SK-N-SH (cell line): ENCODE results near the gene TMEM11. TPM values are rescaled to one million over a fixed set of nuclear protein-coding genes. Genes with fewer than 3 reads are reported as not detected.

Experiments
- CTCF ChIA-PET: fragments of 300-600, 350-600 bp; formaldehyde crosslinking; extraction: SDS; loops from one replicate; lab custom pipeline; 2021; lab: Yijun Ruan, JAX
- POLR2A ChIA-PET: fragments of 350-600 bp; sonication (Branson Sonifier 250); formaldehyde crosslinking; extraction: SDS; loops from one replicate; lab custom pipeline; 2020; ENCODE audit warnings: antibody characterized with exemption, inconsistent platforms; lab: Yijun Ruan, JAX
- DNase-seq: peaks from one replicate; pipeline ENCODE4 v3.0.0; 2012
- H2AFZ ChIP-seq: fragments of 200-600 bp; sonication (generic); 2 replicates; pipeline ENCODE4 v1.8.1; 2016; ENCODE audit warnings: antibody characterized with exemption, mild to moderate bottlenecking, low read depth
- H3F3A ChIP-seq: fragments of 200-600 bp; sonication (generic); replicated peaks from 2 replicates; pipeline ENCODE3; 2016; ENCODE audit warnings: antibody characterized with exemption, mild to moderate bottlenecking; ENCODE audit not compliant: insufficient read depth
- H3K27ac ChIP-seq, 2 experiments: fragments of 200-500 bp in 1 of 2; fragments of 200-600 bp in 1 of 2; sonication (Bioruptor generic) in 1 of 2; sonication (generic), shearing (Covaris generic) in 1 of 2; 2 replicates each; pipeline versions ENCODE4 v1.5.1 to v1.6.1; 2014 to 2016; ENCODE audit warnings: low read depth in 2 of 2, inconsistent platforms in 1 of 2, low read length in 1 of 2, mild to moderate bottlenecking in 1 of 2, mixed read lengths in 1 of 2
- H3K27me3 ChIP-seq: fragments of 200-600 bp; sonication (generic), shearing (Covaris generic); 2 replicates; pipeline ENCODE4 v1.6.1; 2016; ENCODE audit warnings: mixed run types; ENCODE audit not compliant: insufficient read depth
- H3K36me3 ChIP-seq, 2 experiments: fragments of 200-500 bp in 1 of 2; fragments of 200-600 bp in 1 of 2; sonication (Bioruptor generic) in 1 of 2; sonication (generic) in 1 of 2; replicated peaks in 1 of 2; 2 replicates each; pipeline versions ENCODE3 to v1.5.1; 2014 to 2016; ENCODE audit warnings: low read length in 1 of 2, mild to moderate bottlenecking in 1 of 2; ENCODE audit not compliant: insufficient read depth in 2 of 2, control insufficient read depth in 1 of 2
- H3K4me1 ChIP-seq, 2 experiments: fragments of 200-500 bp in 1 of 2; fragments of 200-600 bp in 1 of 2; sonication (Bioruptor generic) in 1 of 2; sonication (generic), shearing (Covaris generic) in 1 of 2; 2 replicates each; pipeline versions ENCODE4 v1.5.1 to v1.6.1; 2014 to 2016; ENCODE audit warnings: low read depth in 1 of 2, low read length in 1 of 2, mixed run types in 1 of 2; ENCODE audit not compliant: insufficient read depth in 2 of 2, control insufficient read depth in 1 of 2
- H3K4me2 ChIP-seq: fragments of 200-600 bp; sonication (generic), shearing (Covaris generic); 2 replicates; pipeline ENCODE4 v1.6.1; 2017; ENCODE audit warnings: mixed run types
- H3K4me3 ChIP-seq, 2 experiments: fragments of 200-500 bp in 1 of 2; fragments of 200-600 bp in 1 of 2; sonication (Bioruptor generic) in 1 of 2; sonication (generic), shearing (Covaris generic) in 1 of 2; 2 replicates each; pipeline versions ENCODE4 v1.5.1 to v1.8.1; 2014 to 2016; ENCODE audit warnings: low read depth in 2 of 2, inconsistent platforms in 1 of 2, low read length in 1 of 2, mild to moderate bottlenecking in 1 of 2, mixed read lengths in 1 of 2, moderate library complexity in 1 of 2
- H3K79me2 ChIP-seq: fragments of 200-600 bp; sonication (generic); 2 replicates; pipeline ENCODE4 v1.8.1; 2017; ENCODE audit warnings: mild to moderate bottlenecking; ENCODE audit not compliant: insufficient read depth
- H3K9ac ChIP-seq: fragments of 200-600 bp; sonication (generic); 2 replicates; pipeline ENCODE4 v1.6.1; 2017; ENCODE audit warnings: mixed run types
- H3K9me2 ChIP-seq: fragments of 200-600 bp; sonication (generic); 2 replicates; pipeline ENCODE4 v1.6.1; 2017; ENCODE audit warnings: mixed run types
- H3K9me3 ChIP-seq: fragments of 200-600 bp; sonication (generic); 2 replicates; pipeline ENCODE4 v1.6.1; 2017; ENCODE audit warnings: mixed run types, mild to moderate bottlenecking, moderate library complexity
- H4K20me1 ChIP-seq: fragments of 200-600 bp; sonication (generic); 2 replicates; pipeline ENCODE4 v1.6.1; 2017; ENCODE audit warnings: mild to moderate bottlenecking, mixed run types; ENCODE audit not compliant: insufficient read depth
- EP300 ChIP-seq, 2 experiments: IDR thresholded peaks; 2 replicates each; pipeline versions ENCODE4 v1.4.0 to v1.6.1; 2012; ENCODE audit warnings: borderline replicate concordance in 1 of 2, low read depth in 1 of 2, low read length in 1 of 2
- EZH2phosphoT487 ChIP-seq: fragments of 200-600 bp; sonication (generic); IDR thresholded peaks from 2 replicates; pipeline ENCODE4 v1.6.1; 2017; ENCODE audit warnings: low read depth, mixed run types, mild to moderate bottlenecking, antibody characterized with exemption, moderate library complexity, borderline replicate concordance
- FOSL2 ChIP-seq: IDR thresholded peaks from 2 replicates; pipeline ENCODE4 v1.4.0; 2012; ENCODE audit warnings: low read depth, mild to moderate bottlenecking, moderate library complexity, borderline replicate concordance
- FOXM1 ChIP-seq: IDR thresholded peaks from 2 replicates; pipeline ENCODE4 v1.4.0; 2012; ENCODE audit warnings: low read depth, mild to moderate bottlenecking
- JUND ChIP-seq: IDR thresholded peaks from 2 replicates; pipeline ENCODE4 v1.4.0; 2012
- MEF2A ChIP-seq: IDR thresholded peaks from 2 replicates; pipeline ENCODE4 v1.4.0; 2012; ENCODE audit warnings: low read depth, borderline replicate concordance
- MXI1 ChIP-seq: IDR thresholded peaks from 2 replicates; pipeline ENCODE4 v1.6.1; 2012; ENCODE audit warnings: mild to moderate bottlenecking, low read depth, low read length, improper control_type of control experiment
- NFIC ChIP-seq: IDR thresholded peaks from 2 replicates; pipeline ENCODE4 v1.4.0; 2012; ENCODE audit warnings: borderline replicate concordance
- POLR2AphosphoS5 ChIP-seq: IDR thresholded peaks from 2 replicates; pipeline ENCODE4 v1.6.1; 2012; ENCODE audit warnings: low read depth, low read length
- RAD21 ChIP-seq: IDR thresholded peaks from 2 replicates; pipeline ENCODE4 v1.6.1; 2012; ENCODE audit warnings: mild to moderate bottlenecking, low read length
- RCOR1 ChIP-seq: fragments of 150-350 bp; IDR thresholded peaks from 2 replicates; pipeline ENCODE4 v1.6.1; 2017; ENCODE audit warnings: antibody characterized with exemption, low read length
- REST ChIP-seq: IDR thresholded peaks from 2 replicates; pipeline ENCODE4 v1.6.1; 2012; ENCODE audit warnings: mild to moderate bottlenecking, low read depth, low read length, moderate library complexity
- SIN3A ChIP-seq: IDR thresholded peaks from 2 replicates; pipeline ENCODE4 v1.6.1; 2012; ENCODE audit warnings: low read depth, mild to moderate bottlenecking, low read length, moderate library complexity, borderline replicate concordance
- USF1 ChIP-seq: IDR thresholded peaks from 2 replicates; pipeline ENCODE4 v1.4.0; 2012; ENCODE audit warnings: low read depth, borderline replicate concordance
- WGBS: methylation state at CpG from one replicate; pipeline ENCODE4 v1.1.6; 2017; ENCODE audit warnings: low lambda C conversion rate; 5-methylcytosine and 5-hydroxymethylcytosine counted together
- polyA plus RNA-seq, 3 experiments: library from polyadenylated mRNA; depleted of rRNA; stranded (reverse); fragments of >200 nt; gene quantifications; 2 replicates each; pipeline ENCODE4 v1.2.3, GENCODE V29; 2012
- TF ChIP-seq, protein P1 (sequence below): IDR thresholded peaks from 2 replicates; pipeline ENCODE4; 2012

The TMEM11 gene
- polyA plus RNA-seq, 1 of the 3 experiments (the other 2 are of a cell fraction), result 52.3 TPM

- Histone ChIP-seq H3K79me2 (no peaks in the 10 kb centered on the region), H3K36me3 (no peaks in the 10 kb centered on the region), H3F3A (no peaks in the 10 kb centered on the region), H3K27me3 (no peaks in the 10 kb centered on the region), H2AFZ (no peak overlapping the region), H3K9ac (no peak overlapping the region), H3K4me3 (no peak overlapping the region), H3K4me1 (no peaks in the 10 kb centered on the region), H4K20me1 (no peaks in the 10 kb centered on the region), H3K27ac (peak overlapping the region; percentile 48 to 51; a peak in 2 of 4 replicates), H3K9me2 (no peaks in the 10 kb centered on the region), H3K4me2 (0 out of 2 replicates have a peak overlapping the region, but pooled peaks have one; percentile 2), H3K9me3 (no peaks in the 10 kb centered on the region)
- CTCF ChIA-PET, result interaction anchor here (1.4 kb wide), 1 partner anchor 46 kb away, joined by 4 read pairs; no protein-coding TSS in a partner anchor
- POLR2A ChIA-PET, result no interaction called here
- peak; percentile 8 for DNase-seq
- TF ChIP-seq SIN3A (no peak), NFIC (peak; percentile 40; the same call in 1 of the 2 replicates)
- 96% methylated on average over 5 of the region's 7 CpGs for WGBS
Measured at GRCh38 chr17:21174713-21175112, 39.2 kb downstream of the TMEM11 start.

DNA sequence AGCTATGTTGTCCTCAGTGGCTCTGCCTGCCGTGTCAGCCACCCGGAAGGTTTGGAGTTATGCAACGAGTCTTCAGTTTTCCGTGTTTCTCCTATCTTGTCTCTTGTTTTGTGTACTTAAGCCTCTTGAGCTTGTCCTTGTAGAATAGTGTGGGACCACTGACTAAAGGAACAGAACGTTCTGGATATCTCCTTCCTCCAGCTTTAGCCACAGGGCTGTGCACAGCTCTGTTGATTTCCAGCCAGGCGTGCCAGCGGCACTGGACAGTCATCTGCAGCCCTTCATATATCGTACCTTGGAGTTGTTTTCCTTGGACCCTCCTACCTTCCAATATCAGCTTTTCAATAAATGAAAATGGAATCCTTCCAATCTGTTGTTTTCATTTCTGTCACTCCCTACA lies 39.8 kb downstream of the TMEM11 start:
- Histone ChIP-seq H3K79me2 (no peaks in the 10 kb centered on the region), H3K4me3 (no peak overlapping the region), H3K4me2 (0 out of 2 replicates have a peak overlapping the region, but pooled peaks have one; percentile 2), H3K9ac (no peak overlapping the region), H3K36me3 (no peaks in the 10 kb centered on the region), H4K20me1 (no peaks in the 10 kb centered on the region), H3K9me2 (no peaks in the 10 kb centered on the region), H3F3A (no peaks in the 10 kb centered on the region), H3K27me3 (no peaks in the 10 kb centered on the region), H3K9me3 (no peaks in the 10 kb centered on the region)
- WGBS, result 88% methylated on average over 8 of the region's 8 CpGs
- CTCF ChIA-PET, result interaction anchor here (1.4 kb wide), 1 partner anchor 45 kb away, joined by 4 read pairs; no protein-coding TSS in a partner anchor
- DNase-seq, result no peak
- TF ChIP-seq, protein P1, sequence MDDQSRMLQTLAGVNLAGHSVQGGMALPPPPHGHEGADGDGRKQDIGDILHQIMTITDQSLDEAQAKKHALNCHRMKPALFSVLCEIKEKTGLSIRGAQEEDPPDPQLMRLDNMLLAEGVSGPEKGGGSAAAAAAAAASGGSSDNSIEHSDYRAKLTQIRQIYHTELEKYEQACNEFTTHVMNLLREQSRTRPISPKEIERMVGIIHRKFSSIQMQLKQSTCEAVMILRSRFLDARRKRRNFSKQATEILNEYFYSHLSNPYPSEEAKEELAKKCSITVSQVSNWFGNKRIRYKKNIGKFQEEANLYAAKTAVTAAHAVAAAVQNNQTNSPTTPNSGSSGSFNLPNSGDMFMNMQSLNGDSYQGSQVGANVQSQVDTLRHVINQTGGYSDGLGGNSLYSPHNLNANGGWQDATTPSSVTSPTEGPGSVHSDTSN, result no peak
- no peak for TF ChIP-seq FOSL2
- TF ChIP-seq RCOR1, result no peak
- no peak for TF ChIP-seq RAD21
- TF ChIP-seq MXI1, result no peak
- TF ChIP-seq JUND, result no peak
- TF ChIP-seq USF1, result no peak
- TF ChIP-seq POLR2AphosphoS5, result no peak
- no peak for TF ChIP-seq MEF2A
- TF ChIP-seq REST, result no peak
- no peak for TF ChIP-seq EZH2phosphoT487
- TF ChIP-seq EP300 (IDR thresholded peaks at IDR 0.05; ENCODE audit: borderline replicate concordance in 1 of 2, low read depth in 1 of 2, low read length in 1 of 2), result no peak
- TF ChIP-seq FOXM1, result no peak
- TF ChIP-seq, all 33 proteins: peak for 0
- Histone ChIP-seq H3K27ac (peak overlapping the region; percentile 48 to 51; a peak in 2 of 4 replicates), H2AFZ (no peak overlapping the region), H3K4me1 (no peaks in the 10 kb centered on the region)
- POLR2A ChIA-PET, result no interaction called here
